Stimulated activated CD4-positive, alpha-beta T cell treated with anti-CD3 and anti-CD28 coated beads, Interleukin-1b, Interleukin-23, amount 100 ng/mL, for 24 hours (primary cell): ENCODE measurements around the gene PPP4C.

Experiments
- DNase-seq, 4 experiments: peaks; one replicate each; pipeline ENCODE4 v3.0.0-alpha.2; 2020; ENCODE audit warnings: low read depth in 4 of 4, low spot score in 1 of 4

PPP4C gene

DNA sequence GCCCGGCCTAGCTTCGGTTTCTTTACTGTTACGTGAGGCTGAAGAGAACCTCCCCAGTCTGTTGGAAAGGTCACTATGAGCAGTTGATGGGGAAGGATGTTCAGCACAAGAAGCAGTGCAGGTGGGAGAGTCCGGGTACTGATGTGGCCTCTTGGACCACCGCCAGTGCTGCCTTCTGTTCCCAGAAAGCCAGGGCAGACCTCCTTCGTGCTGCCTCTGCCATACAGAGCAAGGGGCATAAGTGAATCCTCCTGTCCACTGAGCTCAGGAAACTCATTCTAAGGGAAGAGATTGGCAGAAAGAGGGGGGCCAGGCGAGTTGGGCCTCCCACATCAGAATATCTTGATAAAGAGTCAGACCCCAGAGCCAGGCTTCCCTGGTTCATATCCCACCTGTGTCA is 3.7 kb downstream of the PPP4C start:
- DNase-seq, result no peak

DNA sequence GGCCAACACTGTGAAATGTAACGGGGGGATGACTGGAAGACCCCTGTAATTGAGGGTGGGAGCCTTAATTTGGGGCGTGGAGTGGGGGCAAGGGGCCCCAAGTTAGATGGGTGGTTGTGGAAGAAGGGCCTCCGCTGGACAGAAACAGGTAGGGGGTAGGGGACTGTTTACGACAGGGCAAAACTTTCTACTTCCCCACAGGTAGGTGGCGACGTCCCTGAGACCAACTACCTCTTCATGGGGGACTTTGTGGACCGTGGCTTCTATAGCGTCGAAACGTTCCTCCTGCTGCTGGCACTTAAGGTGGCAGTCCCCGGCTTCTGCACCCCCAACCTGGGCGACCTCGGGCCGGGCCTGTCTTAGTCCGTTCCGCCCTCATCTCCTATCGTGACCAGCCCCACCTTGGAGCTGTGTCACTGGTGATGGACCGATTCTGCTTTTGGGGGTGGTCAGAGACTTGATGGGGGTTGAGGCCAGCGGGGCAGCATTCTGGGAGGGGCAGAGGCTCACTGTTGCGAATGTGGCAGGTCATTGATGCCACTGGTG is 6.8 kb downstream of the PPP4C start:
- no peak for DNase-seq

GRCh38 chr16:30083216-30084055 is 7.6 kb downstream of the PPP4C start:
- no peak for DNase-seq

DNA sequence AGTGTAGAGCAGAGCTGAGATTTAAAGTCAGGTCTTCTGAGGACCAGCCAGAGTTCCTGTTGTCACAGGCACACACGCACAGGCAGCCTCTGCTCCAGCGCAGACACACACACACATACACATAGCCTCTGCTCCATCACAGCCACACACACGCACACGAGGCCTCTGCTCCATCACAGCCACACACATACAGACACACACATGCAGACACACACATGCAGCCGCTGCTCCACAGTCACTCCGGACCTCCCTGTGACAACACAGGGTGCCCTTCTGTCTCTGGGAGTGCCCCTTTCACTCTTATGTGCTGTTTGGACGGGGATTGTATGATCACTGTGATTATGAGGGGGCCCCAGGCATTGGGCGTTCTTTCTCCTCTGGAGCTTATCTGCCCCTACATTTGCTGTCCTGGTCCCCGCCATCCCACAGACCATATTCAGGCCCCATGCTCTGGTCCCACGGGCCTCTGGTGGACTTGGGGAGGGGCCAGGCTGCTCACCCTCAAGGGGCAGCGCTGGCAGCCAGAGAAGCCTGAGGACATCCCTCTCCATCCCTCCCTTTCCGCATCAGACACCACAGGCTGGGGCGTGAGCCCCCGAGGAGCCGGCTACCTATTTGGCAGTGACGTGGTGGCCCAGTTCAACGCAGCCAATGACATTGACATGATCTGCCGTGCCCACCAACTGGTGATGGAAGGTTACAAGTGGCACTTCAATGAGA is 8.5 kb downstream of the PPP4C start:
- DNase-seq, result no peak

DNA sequence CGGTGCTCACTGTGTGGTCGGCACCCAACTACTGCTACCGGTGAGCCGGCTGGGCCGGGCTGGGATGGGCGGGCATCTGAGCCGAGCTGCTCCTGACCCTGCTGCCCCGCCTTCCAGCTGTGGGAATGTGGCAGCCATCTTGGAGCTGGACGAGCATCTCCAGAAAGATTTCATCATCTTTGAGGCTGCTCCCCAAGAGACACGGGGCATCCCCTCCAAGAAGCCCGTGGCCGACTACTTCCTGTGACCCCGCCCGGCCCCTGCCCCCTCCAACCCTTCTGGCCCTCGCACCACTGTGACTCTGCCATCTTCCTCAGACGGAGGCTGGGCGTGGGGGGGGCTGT is 9.0 kb downstream of the PPP4C start:
- DNase-seq, result no peak

GRCh38 chr16:30085247-30085646 is 9.5 kb downstream of the PPP4C start:
- DNase-seq, result no peak

DNA sequence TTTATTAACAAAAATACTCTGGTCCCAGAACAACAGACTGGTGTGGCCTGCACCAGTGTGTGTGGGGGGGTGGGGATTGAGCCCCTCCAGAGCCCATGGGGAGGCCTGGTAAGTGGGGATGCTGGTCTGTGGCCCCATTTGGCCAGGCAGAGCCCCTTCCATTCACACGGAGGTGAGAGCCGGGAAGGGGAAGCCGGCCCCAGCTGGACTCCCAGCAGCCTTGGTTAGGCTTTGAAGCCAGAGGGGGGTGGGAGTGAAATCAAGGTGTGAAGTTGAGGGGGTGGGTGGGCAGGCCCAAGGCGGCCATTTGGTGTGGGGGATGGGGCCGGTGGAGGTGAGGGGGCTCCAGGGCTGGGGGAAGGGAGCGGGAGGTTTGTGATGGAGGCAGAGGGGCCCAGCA is 10.0 kb downstream of the PPP4C start:
- no peak for DNase-seq

- no peak for DNase-seq
Measured at GRCh38 chr16:30086291-30087140, 10.7 kb downstream of the PPP4C start.

- no peak for DNase-seq
Measured at GRCh38 chr16:30087181-30087898, 11.5 kb downstream of the PPP4C start.

DNA sequence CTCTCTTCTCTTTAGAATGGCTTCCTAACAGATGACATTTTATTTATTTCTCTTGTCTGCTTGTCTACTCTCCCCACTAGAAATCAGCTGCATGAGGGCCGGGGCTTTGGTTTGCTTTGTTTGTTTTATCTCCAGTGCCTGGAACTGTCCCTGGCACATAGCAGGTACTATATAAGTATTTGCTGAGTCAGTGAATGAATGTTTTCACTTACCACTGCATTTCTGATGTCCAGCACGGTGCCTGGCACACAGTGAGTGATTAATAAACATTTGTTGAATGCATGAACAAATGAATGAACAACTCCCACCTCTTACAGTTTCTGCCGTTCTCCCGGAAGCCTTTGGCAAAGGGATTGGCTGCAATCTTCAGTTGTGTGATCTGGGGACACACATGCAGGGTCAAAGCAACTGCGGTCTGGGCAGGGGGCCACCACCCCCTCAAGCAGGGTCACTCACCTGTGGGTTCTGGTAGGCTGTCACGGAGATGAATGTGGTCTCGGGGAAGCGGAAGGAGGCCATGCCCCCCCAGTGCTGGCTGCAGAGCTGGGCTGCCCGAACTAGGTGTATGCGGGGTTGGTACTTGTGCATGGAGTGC is 12.5 kb downstream of the PPP4C start:
- DNase-seq, result no peak

- no peak for DNase-seq
Measured at GRCh38 chr16:30088832-30089624, 13.2 kb downstream of the PPP4C start.

DNA sequence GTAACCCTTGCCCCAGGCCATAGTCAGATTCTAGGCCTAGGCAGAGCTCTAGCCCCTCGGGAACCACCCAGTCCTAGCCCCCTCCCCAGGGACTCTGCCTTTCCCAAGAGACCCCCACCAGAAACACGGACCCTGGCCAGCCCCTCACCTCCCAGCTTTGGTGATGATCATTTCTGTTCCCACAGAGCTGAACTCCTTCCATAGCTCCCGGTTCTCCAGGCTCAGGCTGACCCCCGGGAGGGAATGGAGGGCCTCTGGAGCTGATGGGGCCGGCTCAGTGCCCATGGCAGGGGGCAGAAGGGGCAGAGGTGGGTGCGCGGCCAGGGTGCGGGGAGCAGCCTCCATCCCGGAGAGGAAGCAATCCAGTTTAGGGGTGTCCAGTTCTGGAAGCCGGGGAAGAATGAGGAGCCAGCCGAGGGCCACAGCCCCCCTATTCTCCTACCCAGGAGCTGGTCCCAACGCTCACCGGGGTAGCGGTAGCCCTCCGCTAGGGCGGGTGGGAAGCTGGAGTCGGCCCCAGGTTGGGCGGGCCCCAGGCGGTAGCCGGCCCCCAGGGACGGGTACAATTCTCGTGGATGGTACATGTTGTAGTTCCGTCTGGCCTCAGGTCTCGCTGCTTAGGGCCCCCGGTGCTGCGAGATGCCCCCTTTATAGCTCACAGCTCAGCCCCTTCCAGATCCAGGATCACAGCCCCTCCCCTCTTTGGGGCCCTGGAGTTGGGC is 15.0 kb downstream of the PPP4C start:
- no peak for DNase-seq

DNA sequence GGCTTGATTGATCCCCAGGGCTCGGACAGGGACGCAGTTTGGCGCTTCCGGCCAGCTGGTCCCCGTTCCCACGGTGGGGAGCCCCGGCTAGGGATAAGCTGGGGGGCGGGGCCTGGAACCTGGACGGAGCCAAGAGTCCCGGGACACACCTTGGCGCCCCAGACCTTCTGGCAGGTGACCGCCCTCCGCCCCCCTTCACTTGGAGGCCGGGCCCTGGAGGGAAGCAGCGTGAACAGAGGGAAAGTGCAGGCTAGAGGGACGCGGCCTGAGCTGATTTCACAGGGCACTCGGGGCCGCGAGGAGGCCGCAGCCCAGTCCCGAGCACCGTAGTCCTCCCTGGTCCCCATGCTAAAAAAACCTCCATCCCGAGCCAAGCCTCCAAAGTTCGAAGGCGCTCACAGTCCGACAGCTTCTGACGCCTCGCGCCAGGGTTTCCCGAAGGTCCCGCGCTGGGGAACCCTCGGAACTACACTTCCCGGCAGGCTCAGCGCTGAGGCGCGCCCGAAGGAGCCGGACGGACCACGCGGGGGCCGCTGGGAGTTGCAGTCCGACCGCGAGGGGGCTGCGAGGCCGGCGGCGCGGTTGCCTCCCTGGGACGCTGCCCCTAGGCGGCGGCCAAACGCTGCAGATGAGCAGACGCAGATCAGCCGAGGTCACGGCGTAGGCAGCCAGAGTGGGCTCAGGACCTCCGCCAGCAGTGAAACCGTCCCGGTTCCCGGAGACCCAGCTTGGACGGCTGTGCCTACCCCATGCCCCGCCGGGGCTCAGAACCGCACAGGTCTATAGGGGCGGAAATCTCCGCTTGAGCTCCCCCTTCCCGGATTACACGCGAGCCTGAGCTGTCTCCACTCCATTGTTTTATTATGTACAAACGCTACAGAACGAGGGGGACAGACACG is 15.9 kb downstream of the PPP4C start, which contains the start of gene TBX6:
TBX6 (minus strand) TSS at position 451 of the 899 bp plus-strand sequence. CDS start 731 bp downstream, outside the sequence.
- DNase-seq, result peak; percentile 77 to 94 (median 88)

DNA sequence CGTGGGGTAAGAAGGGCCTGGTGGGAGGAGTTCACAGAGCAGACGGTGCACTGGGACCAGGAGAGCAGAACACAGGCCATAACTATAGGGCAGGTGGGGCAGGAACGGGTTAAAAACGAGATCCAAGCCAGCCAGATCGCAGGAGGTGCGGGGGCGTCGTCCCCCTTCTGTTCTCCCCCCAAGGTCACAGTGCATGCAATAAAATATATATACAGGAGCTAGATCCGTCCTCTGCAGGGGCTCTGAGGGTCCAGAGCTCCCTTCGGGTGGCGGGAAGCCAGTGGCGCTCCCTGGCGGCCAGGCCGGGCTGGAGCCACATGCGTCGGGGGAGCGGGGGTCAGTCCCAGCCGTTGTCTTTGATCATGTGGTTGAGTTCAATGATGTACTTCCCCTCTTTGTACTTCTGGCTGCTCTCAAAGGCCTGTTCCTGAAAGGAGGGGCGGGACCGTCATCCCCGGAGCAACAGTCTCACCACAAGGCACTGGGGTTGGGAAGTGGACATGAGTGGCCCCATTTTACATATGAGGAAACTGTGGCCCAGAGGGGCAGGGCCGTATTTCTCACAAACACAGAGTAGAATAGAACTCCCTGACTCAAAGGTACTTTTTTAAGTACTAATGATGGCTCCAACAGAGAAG is 16.7 kb downstream of the PPP4C start:
- peak in 2 of 4 experiments; percentile 26 to 69 for DNase-seq

DNA sequence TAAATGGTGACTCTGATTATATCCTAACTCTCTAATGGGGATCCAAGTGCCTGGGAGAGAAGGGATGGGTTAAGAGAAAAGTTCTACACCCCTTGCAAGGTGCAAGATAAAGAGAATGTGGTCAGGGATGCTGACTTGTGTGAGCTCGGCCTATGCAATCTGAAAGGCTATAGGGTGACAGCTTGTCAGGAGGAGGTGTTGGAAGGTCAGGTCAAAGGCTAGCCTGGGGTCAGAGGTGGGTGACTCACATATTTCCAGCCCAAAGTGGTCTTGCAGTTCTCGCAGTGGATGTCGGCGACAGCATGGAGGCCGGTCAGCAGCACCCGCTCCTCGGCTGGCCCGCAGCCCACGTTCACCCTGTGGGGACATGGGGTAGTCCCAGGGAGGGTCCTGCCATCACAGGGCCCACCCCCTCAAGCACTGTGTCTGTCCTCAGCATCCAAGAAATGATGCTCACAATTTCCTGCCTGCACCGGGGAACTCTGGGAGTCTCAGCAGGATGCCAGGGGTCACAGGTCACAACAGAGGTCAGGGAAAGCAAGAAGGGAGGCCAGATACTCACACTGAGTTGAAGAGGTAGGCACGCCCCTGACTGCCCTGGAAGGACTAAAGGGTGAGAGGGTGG is 18.9 kb downstream of the PPP4C start:
- DNase-seq, result no peak

- DNase-seq, result no peak
Measured at GRCh38 chr16:30095166-30096078, 19.6 kb downstream of the PPP4C start.
